ENCODE measurements around the gene TGFA.

DNA sequence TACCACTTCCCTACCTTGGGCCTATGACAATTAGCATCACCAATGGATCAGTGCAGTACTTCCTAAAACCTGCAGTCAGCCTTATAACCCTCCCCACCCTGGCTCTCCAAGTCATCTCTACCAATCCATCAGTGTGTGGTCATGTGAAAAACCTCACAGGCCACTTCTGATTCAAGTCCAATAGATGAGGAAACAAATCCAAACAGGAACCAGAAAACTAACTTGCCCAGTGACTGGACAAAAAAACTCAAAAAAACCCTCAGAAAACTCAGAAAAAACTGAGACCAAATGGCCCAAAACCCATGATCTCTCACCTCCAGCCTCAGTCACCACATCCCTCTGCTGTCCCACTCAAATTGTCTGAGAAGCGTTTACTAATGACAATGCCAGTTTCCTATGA lies 43.3 kb downstream of the TGFA start:
- TF ChIP-seq FOXM1 (IDR thresholded peaks at IDR 0.05; ENCODE audit: borderline replicate concordance) (no peak), SP1 (IDR thresholded peaks at IDR 0.05) (no peak)
- TF ChIP-seq, protein P1, sequence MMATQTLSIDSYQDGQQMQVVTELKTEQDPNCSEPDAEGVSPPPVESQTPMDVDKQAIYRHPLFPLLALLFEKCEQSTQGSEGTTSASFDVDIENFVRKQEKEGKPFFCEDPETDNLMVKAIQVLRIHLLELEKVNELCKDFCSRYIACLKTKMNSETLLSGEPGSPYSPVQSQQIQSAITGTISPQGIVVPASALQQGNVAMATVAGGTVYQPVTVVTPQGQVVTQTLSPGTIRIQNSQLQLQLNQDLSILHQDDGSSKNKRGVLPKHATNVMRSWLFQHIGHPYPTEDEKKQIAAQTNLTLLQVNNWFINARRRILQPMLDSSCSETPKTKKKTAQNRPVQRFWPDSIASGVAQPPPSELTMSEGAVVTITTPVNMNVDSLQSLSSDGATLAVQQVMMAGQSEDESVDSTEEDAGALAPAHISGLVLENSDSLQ (IDR thresholded peaks at IDR 0.05): no peak

All from HEK293T (cell line).